ENCODE measurements around the gene STX12. TPM values are rescaled to one million over a fixed set of nuclear protein-coding genes. Genes with fewer than 3 reads are reported as not detected.
"Not testable (repeated sequence)": the region's sequence is repeated elsewhere in the genome, so short reads cannot be mapped to it uniquely, and the experiment has no call there.

Gene STX12
- total RNA-seq, 8 experiments from 2014 or later: 32.6 to 98.0 (median 81.7) TPM

DNA sequence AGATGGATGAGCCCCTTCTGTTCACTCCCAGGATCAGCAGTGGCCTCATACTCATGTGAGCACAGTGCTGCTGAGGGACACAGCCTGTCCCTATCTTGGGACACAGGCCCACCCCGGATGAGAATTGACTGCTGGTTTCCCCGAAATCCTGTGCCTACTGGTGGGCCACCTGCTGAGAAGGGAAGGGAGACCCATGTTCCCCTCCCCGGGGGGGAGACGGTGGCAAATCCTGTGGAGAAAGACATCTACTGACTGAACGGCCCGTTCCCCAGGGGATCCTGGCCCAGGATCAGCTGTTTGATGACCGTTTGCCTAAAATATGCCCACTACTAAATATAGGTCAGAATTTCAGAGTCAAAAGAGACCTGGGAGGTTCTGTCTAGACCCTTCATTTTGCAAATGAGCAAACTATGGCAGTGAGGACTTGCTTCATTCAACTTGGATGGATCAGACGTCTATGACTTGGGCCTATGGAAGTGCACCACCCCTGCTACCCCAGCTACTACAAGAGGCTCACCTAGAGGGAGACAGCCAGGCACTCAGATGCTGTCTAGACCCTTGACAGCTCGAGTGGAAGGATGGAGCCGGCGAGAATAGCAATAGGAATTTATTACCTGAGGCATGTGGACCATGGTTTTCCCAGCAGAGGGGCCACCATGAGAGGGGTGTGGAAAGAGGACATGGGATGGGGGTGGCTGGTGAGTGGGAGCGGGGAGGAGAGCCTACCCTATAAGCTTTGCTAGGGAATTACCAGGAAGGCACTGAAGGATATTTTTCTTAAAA, 83.7 kb downstream of the STX12 start:
- H3K27ac ChIP-seq: no peak overlapping the region
- H3K4me1 ChIP-seq (replicated peaks in 1 of 2): peaks cover 0 to 4% of the 10 kb centered on the region in 2 donors
- in situ Hi-C loops (cut with MboI; ENCODE audit: low pct_unique_long_range_greater_than_20kb in 2 of 9, low sequenced_read_pairs in 9 of 9, unreplicated experiment in 9 of 9): loop anchor here in 1 of 9 experiments (25.0 kb wide), 1 partner anchor 106 kb away; the partner anchor contains the start of gene XKR8
- H3K4me3 ChIP-seq: no peak overlapping the region
- no peak for ATAC-seq (replicated peaks in 6 of 8)
- WGBS, 10 experiments: 37 to 86% (median 62%) methylated on average over 2 to 5 of the region's 12 CpGs; no CpG with 5 or more reads in 4 of the 10 experiments

DNA sequence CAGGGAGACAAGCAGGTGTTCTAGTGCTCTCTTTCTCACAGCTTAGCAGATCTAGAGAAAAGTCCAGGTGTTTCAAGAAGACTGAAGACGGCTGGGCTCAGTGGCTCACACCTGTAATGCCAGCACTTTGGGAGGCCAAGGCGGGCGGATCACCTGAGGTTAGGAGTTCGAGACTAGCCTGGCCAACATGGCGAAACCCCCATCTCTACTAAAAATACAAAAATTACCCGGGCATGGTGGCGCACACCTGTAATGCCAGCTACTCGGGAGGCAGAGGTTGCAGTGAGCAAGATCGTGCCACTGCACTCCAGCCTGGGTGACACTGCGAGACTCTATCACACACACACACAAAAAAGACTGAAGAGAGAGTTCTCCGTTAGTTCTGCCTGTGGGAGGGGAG, 84.5 kb downstream of the STX12 start:
- WGBS, 10 experiments: 45 to 96% (median 80%) methylated on average over 2 to 8 of the region's 11 CpGs; no CpG with 5 or more reads in 5 of the 10 experiments
- H3K4me1 ChIP-seq (replicated peaks in 1 of 2); ATAC-seq (replicated peaks in 6 of 8); H3K27ac ChIP-seq; H3K4me3 ChIP-seq: not testable (repeated sequence)
- in situ Hi-C loops (cut with MboI; ENCODE audit: low pct_unique_long_range_greater_than_20kb in 2 of 9, low sequenced_read_pairs in 9 of 9, unreplicated experiment in 9 of 9): loop anchor here in 1 of 9 experiments (25.0 kb wide), 1 partner anchor 105 kb away; the partner anchor contains the start of gene XKR8

DNA sequence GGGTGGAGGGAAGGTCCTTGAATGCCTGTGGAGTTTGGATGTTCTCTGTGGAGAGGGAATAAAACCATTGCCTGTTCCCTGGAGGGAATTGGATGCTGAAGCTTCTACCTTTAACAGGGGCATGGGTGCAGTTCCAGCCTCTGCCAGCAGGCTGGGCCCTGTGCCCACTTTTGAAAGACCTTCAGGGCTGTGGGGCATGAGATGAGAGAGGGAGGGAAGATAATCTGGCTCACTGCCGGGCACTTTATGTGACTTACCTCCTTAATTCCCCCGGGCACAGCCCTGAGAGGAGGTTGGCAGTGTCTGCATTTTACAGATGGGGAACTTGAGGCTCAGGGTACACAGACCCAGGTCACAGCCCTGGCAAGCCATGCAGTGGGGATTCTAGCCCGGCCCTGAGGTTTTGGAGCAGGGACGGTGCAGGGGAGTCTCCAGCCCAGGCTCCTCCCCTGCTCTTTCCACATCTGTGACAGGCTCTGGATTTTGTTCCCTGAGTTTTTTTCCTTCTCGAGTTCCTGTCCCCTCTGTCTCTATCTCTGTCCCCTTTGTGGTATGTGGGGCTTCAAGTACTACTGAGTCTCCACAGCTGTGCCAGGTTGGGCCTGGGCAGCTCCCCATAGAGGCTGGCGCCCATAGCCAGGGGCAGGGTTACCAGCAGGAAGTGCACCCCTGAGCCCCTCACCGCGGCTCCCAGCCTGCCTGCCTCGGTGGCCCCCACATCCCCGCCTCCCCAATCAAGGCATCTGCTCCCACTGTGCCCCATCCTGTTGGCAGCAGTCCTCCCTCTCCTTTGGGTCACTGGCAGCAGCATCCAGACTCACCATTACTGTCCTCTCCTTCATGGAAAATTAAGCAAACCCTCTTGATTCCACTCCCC, 85.3 kb downstream of the STX12 start:
- ATAC-seq (replicated peaks in 6 of 8): peak; percentile 61 to 97 (median 88)
- WGBS, 10 experiments: 40 to 86% (median 52%) methylated on average over 1 to 9 of the region's 10 CpGs; no CpG with 5 or more reads in 6 of the 10 experiments
- Histone ChIP-seq H3K4me3 (no peak overlapping the region), H3K27ac (no peak overlapping the region), H3K4me1 (replicated peaks in 1 of 2) (peaks cover under 1 to 4% of the 10 kb centered on the region in 2 donors)
- in situ Hi-C loops (cut with MboI; ENCODE audit: low pct_unique_long_range_greater_than_20kb in 2 of 9, low sequenced_read_pairs in 9 of 9, unreplicated experiment in 9 of 9): loop anchor here in 1 of 9 experiments (25.0 kb wide), 1 partner anchor 104 kb away; the partner anchor contains the start of gene XKR8

DNA sequence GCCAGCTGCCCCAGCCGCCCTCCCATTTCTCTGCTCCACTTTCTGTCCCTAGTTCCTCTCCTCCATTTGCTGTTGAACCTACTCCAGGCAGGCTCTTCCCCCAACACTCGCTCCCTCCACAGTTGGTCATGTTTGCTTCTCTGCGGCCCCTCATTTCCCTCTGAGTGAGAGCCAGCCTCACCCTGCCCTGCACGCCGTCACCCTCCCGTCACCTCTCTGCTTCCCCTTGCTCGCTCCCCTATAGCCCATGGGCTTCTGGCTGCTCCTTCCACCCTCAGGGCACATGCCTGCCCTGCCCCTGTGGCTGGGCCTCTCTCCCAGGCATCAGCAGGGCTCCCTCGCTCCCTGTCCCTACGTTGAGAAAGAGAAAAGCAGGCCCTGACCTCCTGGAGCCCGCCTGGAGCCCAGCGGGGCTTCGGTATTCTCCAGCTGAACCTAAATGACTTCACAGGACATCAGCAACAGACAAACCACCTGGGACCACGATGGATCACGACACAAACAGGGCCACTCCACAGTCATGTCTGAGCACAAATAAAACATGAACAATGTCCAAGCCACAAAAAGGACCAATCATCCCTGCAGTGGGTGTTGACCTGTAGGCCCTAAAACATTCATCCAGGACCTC, 86.0 kb downstream of the STX12 start:
- ATAC-seq (replicated peaks in 6 of 8): peak in 1 of 8 experiments; percentile 9
- 61 to 89% (median 76%) methylated on average over 2 to 9 of the region's 14 CpGs; no CpG with 5 or more reads in 3 of the 10 experiments for WGBS, 10 experiments
- in situ Hi-C loops (cut with MboI; ENCODE audit: low pct_unique_long_range_greater_than_20kb in 2 of 9, low sequenced_read_pairs in 9 of 9, unreplicated experiment in 9 of 9): loop anchor here in 1 of 9 experiments (25.0 kb wide), 1 partner anchor 103 kb away; the partner anchor contains the start of gene XKR8
- H3K27ac ChIP-seq: no peak overlapping the region
- H3K4me3 ChIP-seq: no peak overlapping the region
- H3K4me1 ChIP-seq (replicated peaks in 1 of 2): peaks cover 2 to 4% of the 10 kb centered on the region in 2 donors

- no peak for ATAC-seq (replicated peaks in 6 of 8)
- Histone ChIP-seq H3K4me1 (replicated peaks in 1 of 2) (peaks cover 2 to 4% of the 10 kb centered on the region in 2 donors), H3K27ac (no peak overlapping the region), H3K4me3 (no peak overlapping the region)
- in situ Hi-C loops (cut with MboI; ENCODE audit: low pct_unique_long_range_greater_than_20kb in 2 of 9, low sequenced_read_pairs in 9 of 9, unreplicated experiment in 9 of 9): loop anchor here in 2 of 9 experiments (10.0 to 25.0 kb wide), 2 partner anchors 101 to 113 kb away; partner anchors contain the start of gene XKR8 (in 1 of the 2)
- WGBS, 10 experiments: 20 to 100% (median 88%) methylated on average over 2 to 10 of the region's 10 CpGs; no CpG with 5 or more reads in 1 of the 10 experiments
Observed at GRCh38 chr1:27861436-27861835, 88.4 kb downstream of the STX12 start.

DNA sequence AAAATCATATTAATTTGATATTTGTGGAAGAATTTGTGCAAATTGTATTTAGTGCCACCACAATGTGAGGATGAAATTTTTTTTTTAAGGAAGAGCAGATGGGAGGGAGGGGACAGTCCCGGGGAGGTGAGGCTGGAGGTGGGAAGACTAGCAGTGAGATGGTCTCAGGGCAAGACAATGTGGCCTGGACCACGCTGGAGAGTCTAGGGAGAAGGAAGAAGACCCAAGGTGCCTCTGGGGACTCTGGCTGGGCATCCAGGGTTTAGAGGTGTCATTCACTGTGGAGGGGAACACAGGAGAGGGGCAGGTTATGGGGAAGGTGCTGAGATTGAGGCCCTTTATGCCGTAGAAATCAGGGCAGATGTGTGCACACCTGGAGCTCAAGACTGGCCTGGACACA, 89.0 kb downstream of the STX12 start:
- no peak for ATAC-seq (replicated peaks in 6 of 8)
- Histone ChIP-seq H3K27ac (no peak overlapping the region), H3K4me1 (replicated peaks in 1 of 2) (peaks cover 2 to 4% of the 10 kb centered on the region in 2 donors), H3K4me3 (no peak overlapping the region)
- in situ Hi-C loops (cut with MboI; ENCODE audit: low pct_unique_long_range_greater_than_20kb in 2 of 9, low sequenced_read_pairs in 9 of 9, unreplicated experiment in 9 of 9): loop anchor here in 2 of 9 experiments (10.0 to 25.0 kb wide), 2 partner anchors 100 to 113 kb away; partner anchors contain the start of gene XKR8 (in 1 of the 2)
- 69 to 100% (median 89%) methylated on average over 1 to 2 of the region's 3 CpGs; no CpG with 5 or more reads in 5 of the 10 experiments for WGBS, 10 experiments

DNA sequence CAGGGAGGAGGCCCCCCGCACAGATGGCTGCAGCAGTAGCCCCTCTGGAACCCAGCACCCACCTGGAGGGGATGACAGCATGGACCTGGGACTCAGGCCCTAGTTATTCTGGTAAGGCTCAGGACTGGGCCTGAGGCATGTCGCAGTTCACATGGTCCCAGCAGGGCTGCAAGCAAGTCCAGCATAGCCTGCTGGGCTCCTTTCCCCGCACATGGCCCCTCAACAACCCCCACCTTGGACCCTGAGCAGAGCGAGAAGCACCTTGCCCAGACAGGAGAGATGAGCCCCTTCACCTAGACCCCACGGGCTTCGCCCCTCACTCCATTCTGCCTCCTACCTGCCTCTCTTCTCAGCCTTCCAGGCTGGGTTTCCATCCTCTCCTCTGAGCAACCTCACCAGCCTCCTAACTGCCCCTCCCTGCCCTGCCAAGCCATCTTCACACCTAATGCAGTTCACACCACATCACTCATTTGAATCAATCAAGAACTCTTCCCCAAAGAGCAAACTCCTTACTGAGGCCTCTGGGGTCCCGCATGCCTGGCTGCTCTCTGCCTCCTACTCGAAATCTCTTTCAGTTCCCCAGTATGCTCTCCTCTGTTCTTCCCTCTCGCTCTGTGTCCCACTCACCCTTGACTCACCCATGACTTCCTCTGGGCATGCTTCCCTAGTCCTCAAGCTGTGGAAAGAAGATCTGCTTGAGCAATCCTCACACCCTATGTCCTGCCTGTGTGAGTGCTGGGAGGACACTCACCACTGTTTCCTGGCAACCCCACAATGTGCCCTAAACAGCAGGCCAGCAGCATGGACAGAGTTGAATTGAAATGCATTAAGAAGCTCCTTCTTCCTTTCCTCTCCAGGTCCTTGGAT, 89.9 kb downstream of the STX12 start:
- Histone ChIP-seq H3K4me3 (no peak overlapping the region), H3K4me1 (replicated peaks in 1 of 2) (peaks cover 2 to 4% of the 10 kb centered on the region in 2 donors), H3K27ac (no peak overlapping the region)
- peak; percentile 58 to 98 (median 77) for ATAC-seq (replicated peaks in 6 of 8)
- in situ Hi-C loops (cut with MboI; ENCODE audit: low pct_unique_long_range_greater_than_20kb in 2 of 9, low sequenced_read_pairs in 9 of 9, unreplicated experiment in 9 of 9): loop anchor here in 2 of 9 experiments (10.0 to 25.0 kb wide), 2 partner anchors 99 to 112 kb away; partner anchors contain the start of gene XKR8 (in 1 of the 2)
- 25 to 100% (median 79%) methylated on average over 1 to 8 of the region's 9 CpGs; no CpG with 5 or more reads in 1 of the 10 experiments for WGBS, 10 experiments

- no peak overlapping the region for H3K27ac ChIP-seq
- peaks cover 2 to 4% of the 10 kb centered on the region in 2 donors for H3K4me1 ChIP-seq (replicated peaks in 1 of 2)
- no peak overlapping the region for H3K4me3 ChIP-seq
- in situ Hi-C loops (cut with MboI; ENCODE audit: low pct_unique_long_range_greater_than_20kb in 2 of 9, low sequenced_read_pairs in 9 of 9, unreplicated experiment in 9 of 9): loop anchor here in 2 of 9 experiments (10.0 to 25.0 kb wide), 2 partner anchors 99 to 111 kb away; partner anchors contain the start of gene XKR8 (in 1 of the 2)
- ATAC-seq (replicated peaks in 6 of 8): peak in 2 of 8 experiments; percentile 30 to 43
- WGBS, 10 experiments: 20 to 100% (median 88%) methylated on average over 1 of the region's 1 CpG; no CpG with 5 or more reads in 5 of the 10 experiments
Observed at GRCh38 chr1:27863538-27863915, 90.5 kb downstream of the STX12 start.

- in situ Hi-C loops (cut with MboI; ENCODE audit: low pct_unique_long_range_greater_than_20kb in 2 of 9, low sequenced_read_pairs in 9 of 9, unreplicated experiment in 9 of 9): loop anchor here in 2 of 9 experiments (10.0 to 25.0 kb wide), 2 partner anchors 98 to 110 kb away; partner anchors contain the start of gene XKR8 (in 1 of the 2)
- H3K4me1 ChIP-seq (replicated peaks in 1 of 2): peaks cover 0 to 2% of the 10 kb centered on the region in 2 donors
- no peak overlapping the region for H3K4me3 ChIP-seq
- WGBS, 10 experiments: 85 to 100% (median 91%) methylated on average over 1 to 8 of the region's 8 CpGs; no CpG with 5 or more reads in 6 of the 10 experiments
- ATAC-seq (replicated peaks in 6 of 8): no peak
- H3K27ac ChIP-seq: no peak overlapping the region
Observed at GRCh38 chr1:27864264-27864895, 91.4 kb downstream of the STX12 start.

GRCh38 chr1:27865821-27866220, 92.8 kb downstream of the STX12 start:
- ATAC-seq (replicated peaks in 6 of 8): no peak
- H3K27ac ChIP-seq: no peak overlapping the region
- 67 to 100% (median 95%) methylated on average over 3 to 9 of the region's 10 CpGs; no CpG with 5 or more reads in 3 of the 10 experiments for WGBS, 10 experiments
- in situ Hi-C loops (cut with MboI; ENCODE audit: low pct_unique_long_range_greater_than_20kb in 2 of 9, low sequenced_read_pairs in 9 of 9, unreplicated experiment in 9 of 9): loop anchor here in 2 of 9 experiments (10.0 to 25.0 kb wide), 2 partner anchors 96 to 109 kb away; partner anchors contain the start of gene XKR8 (in 1 of the 2)
- peaks cover 0 to 2% of the 10 kb centered on the region in 2 donors for H3K4me1 ChIP-seq (replicated peaks in 1 of 2)
- no peak overlapping the region for H3K4me3 ChIP-seq

DNA sequence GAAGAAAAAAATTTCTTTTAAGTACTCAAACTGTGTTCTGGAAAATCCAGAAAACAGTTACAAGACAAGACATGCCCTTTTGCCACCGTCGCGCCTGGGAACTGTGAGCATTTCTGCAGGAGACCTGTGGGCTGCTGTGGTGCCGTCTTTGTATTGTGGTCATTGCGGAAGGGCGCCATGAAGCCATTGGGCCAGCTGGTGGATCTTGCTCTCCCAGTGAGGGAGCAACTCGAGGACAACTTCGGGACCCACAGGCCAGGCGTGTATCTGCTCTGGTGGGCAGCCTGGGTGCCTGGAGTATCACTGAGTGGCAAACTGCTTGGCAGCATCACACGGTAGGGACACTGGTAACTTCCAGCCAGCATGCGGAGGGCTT, 95.5 kb downstream of the STX12 start:
- Histone ChIP-seq H3K27ac (no peak overlapping the region), H3K4me1 (replicated peaks in 1 of 2) (no peaks in the 10 kb centered on the region), H3K4me3 (no peak overlapping the region)
- 87 to 100% (median 93%) methylated on average over 1 to 10 of the region's 11 CpGs; no CpG with 5 or more reads in 6 of the 10 experiments for WGBS, 10 experiments
- in situ Hi-C loops (cut with MboI; ENCODE audit: low pct_unique_long_range_greater_than_20kb in 2 of 9, low sequenced_read_pairs in 9 of 9, unreplicated experiment in 9 of 9): loop anchor here in 2 of 9 experiments (10.0 to 25.0 kb wide), 2 partner anchors 94 to 106 kb away; partner anchors contain the start of gene XKR8 (in 1 of the 2)
- no peak for ATAC-seq (replicated peaks in 6 of 8)

Data from motor neuron (in vitro differentiated cells).